ENCODE measurements around the gene IFT81. TPM values are rescaled to one million over a fixed set of nuclear protein-coding genes. Genes with fewer than 3 reads are reported as not detected.

Gene IFT81
- total and polyA plus RNA-seq, 2 of the 13 experiments (the other 11 are each of a cell fraction or from before 2014, with no cell fraction given), result 4.2 to 13.0 TPM

- TF ChIP-seq, protein P1, sequence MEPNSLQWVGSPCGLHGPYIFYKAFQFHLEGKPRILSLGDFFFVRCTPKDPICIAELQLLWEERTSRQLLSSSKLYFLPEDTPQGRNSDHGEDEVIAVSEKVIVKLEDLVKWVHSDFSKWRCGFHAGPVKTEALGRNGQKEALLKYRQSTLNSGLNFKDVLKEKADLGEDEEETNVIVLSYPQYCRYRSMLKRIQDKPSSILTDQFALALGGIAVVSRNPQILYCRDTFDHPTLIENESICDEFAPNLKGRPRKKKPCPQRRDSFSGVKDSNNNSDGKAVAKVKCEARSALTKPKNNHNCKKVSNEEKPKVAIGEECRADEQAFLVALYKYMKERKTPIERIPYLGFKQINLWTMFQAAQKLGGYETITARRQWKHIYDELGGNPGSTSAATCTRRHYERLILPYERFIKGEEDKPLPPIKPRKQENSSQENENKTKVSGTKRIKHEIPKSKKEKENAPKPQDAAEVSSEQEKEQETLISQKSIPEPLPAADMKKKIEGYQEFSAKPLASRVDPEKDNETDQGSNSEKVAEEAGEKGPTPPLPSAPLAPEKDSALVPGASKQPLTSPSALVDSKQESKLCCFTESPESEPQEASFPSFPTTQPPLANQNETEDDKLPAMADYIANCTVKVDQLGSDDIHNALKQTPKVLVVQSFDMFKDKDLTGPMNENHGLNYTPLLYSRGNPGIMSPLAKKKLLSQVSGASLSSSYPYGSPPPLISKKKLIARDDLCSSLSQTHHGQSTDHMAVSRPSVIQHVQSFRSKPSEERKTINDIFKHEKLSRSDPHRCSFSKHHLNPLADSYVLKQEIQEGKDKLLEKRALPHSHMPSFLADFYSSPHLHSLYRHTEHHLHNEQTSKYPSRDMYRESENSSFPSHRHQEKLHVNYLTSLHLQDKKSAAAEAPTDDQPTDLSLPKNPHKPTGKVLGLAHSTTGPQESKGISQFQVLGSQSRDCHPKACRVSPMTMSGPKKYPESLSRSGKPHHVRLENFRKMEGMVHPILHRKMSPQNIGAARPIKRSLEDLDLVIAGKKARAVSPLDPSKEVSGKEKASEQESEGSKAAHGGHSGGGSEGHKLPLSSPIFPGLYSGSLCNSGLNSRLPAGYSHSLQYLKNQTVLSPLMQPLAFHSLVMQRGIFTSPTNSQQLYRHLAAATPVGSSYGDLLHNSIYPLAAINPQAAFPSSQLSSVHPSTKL (CRISPR knock-in tag; IDR thresholded peaks at IDR 0.05), result peak; percentile 77
- TF ChIP-seq KLF15 (CRISPR knock-in tag; IDR thresholded peaks at IDR 0.05; ENCODE audit: borderline replicate concordance) (no peak), RBFOX2 (IDR thresholded peaks at IDR 0.05; ENCODE audit: low read depth, low read length) (0 out of 2 replicates have a peak, but pooled peaks have one; percentile 28), ZNF7 (CRISPR knock-in tag; IDR thresholded peaks at IDR 0.05) (no peak), GPN1 (CRISPR knock-in tag; IDR thresholded peaks at IDR 0.05; ENCODE audit: borderline replicate concordance) (no peak), CCDC6 (CRISPR knock-in tag; IDR thresholded peaks at IDR 0.05) (no peak), ELF4 (CRISPR knock-in tag; IDR thresholded peaks at IDR 0.05; ENCODE audit: borderline replicate concordance) (peak; percentile 64; the same call in 1 of the 2 replicates), SMYD3 (CRISPR knock-in tag; IDR thresholded peaks at IDR 0.05) (no peak), ZNF414 (CRISPR knock-in tag; IDR thresholded peaks at IDR 0.05) (no peak; the same call in 1 of the 2 replicates), NR1H2 (CRISPR knock-in tag; IDR thresholded peaks at IDR 0.05; ENCODE audit: borderline replicate concordance, low read depth) (no peak), ZNF563 (CRISPR knock-in tag; IDR thresholded peaks at IDR 0.05) (no peak), ZBTB3 (CRISPR knock-in tag; IDR thresholded peaks at IDR 0.05; ENCODE audit: borderline replicate concordance, low read depth) (0 out of 2 replicates have a peak, but pooled peaks have one; percentile 22), FOXA1 (IDR thresholded peaks at IDR 0.05) (peak; percentile 54), FOXA1 (CRISPR knock-in tag; IDR thresholded peaks at IDR 0.05) (peak; percentile 81), POLR2AphosphoS2 (IDR thresholded peaks at IDR 0.05; ENCODE audit: low read depth, low read length) (no peak), POLR2AphosphoS5 (IDR thresholded peaks at IDR 0.05; ENCODE audit: low read depth, low read length) (peak; percentile 40)
- TF ChIP-seq, protein P2, sequence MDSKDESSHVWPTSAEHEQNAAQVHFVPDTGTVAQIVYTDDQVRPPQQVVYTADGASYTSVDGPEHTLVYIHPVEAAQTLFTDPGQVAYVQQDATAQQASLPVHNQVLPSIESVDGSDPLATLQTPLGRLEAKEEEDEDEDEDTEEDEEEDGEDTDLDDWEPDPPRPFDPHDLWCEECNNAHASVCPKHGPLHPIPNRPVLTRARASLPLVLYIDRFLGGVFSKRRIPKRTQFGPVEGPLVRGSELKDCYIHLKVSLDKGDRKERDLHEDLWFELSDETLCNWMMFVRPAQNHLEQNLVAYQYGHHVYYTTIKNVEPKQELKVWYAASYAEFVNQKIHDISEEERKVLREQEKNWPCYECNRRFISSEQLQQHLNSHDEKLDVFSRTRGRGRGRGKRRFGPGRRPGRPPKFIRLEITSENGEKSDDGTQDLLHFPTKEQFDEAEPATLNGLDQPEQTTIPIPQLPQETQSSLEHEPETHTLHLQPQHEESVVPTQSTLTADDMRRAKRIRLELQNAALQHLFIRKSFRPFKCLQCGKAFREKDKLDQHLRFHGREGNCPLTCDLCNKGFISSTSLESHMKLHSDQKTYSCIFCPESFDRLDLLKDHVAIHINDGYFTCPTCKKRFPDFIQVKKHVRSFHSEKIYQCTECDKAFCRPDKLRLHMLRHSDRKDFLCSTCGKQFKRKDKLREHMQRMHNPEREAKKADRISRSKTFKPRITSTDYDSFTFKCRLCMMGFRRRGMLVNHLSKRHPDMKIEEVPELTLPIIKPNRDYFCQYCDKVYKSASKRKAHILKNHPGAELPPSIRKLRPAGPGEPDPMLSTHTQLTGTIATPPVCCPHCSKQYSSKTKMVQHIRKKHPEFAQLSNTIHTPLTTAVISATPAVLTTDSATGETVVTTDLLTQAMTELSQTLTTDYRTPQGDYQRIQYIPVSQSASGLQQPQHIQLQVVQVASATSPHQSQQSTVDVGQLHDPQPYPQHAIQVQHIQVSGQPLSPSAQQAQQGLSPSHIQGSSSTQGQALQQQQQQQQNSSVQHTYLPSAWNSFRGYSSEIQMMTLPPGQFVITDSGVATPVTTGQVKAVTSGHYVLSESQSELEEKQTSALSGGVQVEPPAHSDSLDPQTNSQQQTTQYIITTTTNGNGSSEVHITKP (CRISPR knock-in tag; IDR thresholded peaks at IDR 0.05; ENCODE audit: low read depth), result no peak; the same call in 1 of the 2 replicates
- TF ChIP-seq, protein P3, sequence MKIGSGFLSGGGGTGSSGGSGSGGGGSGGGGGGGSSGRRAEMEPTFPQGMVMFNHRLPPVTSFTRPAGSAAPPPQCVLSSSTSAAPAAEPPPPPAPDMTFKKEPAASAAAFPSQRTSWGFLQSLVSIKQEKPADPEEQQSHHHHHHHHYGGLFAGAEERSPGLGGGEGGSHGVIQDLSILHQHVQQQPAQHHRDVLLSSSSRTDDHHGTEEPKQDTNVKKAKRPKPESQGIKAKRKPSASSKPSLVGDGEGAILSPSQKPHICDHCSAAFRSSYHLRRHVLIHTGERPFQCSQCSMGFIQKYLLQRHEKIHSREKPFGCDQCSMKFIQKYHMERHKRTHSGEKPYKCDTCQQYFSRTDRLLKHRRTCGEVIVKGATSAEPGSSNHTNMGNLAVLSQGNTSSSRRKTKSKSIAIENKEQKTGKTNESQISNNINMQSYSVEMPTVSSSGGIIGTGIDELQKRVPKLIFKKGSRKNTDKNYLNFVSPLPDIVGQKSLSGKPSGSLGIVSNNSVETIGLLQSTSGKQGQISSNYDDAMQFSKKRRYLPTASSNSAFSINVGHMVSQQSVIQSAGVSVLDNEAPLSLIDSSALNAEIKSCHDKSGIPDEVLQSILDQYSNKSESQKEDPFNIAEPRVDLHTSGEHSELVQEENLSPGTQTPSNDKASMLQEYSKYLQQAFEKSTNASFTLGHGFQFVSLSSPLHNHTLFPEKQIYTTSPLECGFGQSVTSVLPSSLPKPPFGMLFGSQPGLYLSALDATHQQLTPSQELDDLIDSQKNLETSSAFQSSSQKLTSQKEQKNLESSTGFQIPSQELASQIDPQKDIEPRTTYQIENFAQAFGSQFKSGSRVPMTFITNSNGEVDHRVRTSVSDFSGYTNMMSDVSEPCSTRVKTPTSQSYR (CRISPR knock-in tag; IDR thresholded peaks at IDR 0.05; ENCODE audit: borderline replicate concordance), result no peak
Measured at GRCh38 chr12:110111476-110112334, 12.5 kb upstream of the IFT81 start (continued).

Data from HepG2 (cell line).